Effector CD4-positive, alpha-beta T cell (primary cell): ENCODE data around the gene MINDY4.

Experiments
- DNase-seq: peaks from one replicate; pipeline ENCODE4 v3.0.0-alpha.2; 2020

MINDY4 gene

DNA sequence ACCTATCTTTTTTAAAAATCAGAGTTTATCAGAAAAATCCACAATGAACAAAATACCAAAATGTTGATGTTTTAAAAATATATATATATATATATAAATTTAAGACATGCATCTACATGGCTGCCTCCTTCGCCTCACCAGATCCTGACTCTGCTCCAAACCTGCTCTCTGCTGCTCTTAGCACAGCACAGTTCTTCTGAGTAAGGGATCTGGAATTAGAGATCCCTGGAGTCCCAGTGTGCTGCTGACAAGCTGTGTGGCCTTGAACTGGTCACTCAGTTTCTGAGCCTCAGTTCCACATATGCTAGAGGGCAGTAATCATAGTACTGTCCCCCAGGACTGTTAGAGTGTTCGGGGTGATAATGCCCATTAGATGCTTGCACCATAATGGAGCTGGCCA, 87.4 kb downstream of the MINDY4 start:
- DNase-seq = no peak

DNA sequence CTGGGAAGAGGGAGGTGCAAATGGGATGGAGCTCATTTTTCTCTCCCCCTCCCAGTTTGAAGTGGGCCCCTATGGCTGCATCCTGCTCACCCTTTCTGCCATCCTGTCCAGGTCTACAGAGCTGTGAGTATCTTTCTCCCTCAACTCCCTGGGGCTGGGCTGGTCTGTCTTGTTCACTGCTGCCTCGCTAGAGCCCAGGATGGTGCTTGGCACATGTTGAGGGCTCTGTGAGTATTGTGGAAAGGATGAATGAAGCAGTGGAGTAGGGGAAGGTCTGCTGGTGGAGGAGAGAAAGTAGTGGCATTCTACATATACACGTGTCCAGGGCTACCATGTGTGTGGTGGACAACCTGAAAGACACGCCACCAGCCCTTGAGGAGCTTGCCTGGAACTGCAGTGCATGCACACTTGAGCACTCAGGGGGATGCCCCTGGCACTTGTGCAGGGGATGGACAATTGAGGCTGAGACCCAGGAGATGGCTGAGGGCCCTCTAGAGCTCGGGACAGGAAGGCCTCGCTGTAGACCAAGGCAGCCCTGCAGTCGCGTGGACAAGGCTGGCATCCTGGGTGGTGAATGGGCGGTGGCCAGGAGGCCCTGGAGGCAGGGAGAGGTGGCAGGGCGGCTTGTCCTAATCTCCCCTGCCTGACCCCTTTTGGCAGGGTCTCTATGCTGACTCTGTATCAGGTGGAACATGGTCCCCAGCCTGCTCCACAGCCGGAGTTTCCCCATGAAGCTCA, 88.2 kb downstream of the MINDY4 start:
- DNase-seq = no peak

DNA sequence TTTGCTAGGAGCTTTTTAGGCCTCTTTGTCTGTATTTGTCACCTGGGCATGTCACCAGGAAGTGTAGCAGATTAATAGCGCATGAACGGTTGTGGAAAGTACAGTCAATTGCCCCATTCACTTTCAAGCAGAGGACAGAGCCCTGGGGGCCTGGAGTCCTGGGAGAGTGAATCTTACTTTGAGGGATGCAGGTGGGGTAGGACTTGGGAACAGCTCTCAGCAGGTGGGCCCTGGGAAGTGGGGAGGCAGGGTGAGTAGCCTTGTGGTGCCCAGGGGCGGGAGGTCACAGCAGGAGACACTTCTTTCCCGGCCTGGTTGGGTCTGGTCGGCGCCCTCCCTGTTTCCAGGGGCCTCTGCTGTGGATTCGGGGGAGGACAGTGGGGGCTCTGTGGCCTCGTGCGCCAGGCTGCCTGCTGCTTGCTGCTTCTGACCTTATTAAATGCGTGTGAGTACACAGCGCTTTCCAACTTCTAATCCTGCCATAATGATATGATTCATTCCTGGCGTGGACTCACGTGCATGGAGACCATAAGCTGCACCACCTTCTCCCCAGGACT, 88.8 kb downstream of the MINDY4 start:
- no peak for DNase-seq

- no peak for DNase-seq
Measured at GRCh38 chr7:30861612-30862011, 90.4 kb downstream of the MINDY4 start.

- DNase-seq = no peak
Measured at GRCh38 chr7:30862995-30863705, 91.9 kb downstream of the MINDY4 start.

DNA sequence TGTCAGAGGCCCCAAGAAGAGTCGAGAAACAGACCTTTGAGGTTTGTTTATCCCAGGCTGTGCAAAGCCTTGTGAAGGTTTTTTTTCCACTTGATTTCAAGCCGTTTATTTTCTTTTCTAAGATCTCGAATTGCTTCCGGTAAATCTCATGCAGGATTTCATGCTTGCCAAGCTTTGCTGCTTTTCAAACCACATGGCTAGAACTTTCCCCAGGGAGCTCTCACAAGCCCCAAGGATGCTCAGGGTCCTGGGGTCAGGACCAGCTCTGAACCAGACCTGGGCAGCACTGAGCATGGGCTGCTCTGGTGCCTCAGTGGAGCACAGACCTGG, 92.5 kb downstream of the MINDY4 start:
- no peak for DNase-seq

DNA sequence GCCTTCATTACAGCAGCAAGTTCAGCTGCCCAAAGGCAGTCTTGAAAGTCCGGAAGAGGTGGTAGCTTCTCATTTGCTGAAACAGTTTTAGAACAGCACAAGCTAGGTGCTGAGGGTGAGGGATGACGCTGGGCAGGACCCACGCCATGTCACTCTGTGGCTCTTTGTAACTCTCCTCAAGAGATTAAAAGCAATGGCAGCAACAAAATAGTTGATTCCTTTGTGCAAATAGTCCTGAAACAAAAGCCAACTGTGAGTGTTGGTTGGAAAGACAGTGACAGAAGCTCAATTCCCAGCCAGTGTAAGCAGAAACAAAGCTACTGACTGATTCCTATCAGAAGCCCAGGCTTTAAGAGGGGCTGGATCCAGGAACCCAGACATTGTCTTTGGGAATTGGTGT, 92.9 kb downstream of the MINDY4 start:
- DNase-seq = no peak

GRCh38 chr7:30865076-30865475, 93.9 kb downstream of the MINDY4 start:
- DNase-seq = no peak

DNA sequence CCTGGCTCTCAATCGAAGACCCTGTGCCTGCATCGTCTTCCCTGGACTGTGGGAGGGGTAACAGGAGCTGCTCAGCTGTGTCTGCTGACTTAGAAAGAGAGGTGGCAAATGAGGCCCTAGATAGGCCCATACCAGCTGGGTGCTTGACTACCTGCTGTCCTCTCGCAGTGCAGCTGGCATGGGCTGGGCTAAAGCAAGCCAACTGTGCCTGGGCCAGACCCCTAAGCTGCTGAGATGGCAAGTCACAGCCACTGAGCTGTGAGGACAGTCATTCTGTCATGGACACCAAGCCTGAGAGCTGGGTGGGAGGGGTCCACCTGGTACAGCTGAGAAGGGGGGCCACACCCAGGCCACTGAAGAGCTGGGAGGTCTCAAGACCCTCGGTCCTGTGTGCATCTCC, 94.6 kb downstream of the MINDY4 start:
- no peak for DNase-seq

DNA sequence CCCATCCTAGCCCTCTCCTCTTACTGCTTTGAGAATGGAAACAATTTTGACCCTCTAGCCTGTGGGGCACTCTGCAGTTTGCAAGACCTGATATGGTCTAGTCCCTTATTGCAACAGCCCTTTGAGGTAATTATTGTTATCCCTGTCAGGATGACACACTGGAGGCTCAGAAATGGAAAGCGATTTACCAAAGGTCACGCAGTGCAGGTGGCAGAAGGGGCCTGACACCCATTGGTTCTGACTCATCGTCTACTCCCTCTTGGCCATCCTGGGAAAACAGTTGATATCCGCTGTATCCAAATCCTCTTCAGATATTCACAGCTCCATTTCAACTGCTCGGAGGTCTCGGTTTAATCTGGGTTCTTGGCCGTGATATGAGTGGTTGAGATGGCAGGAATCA, 95.7 kb downstream of the MINDY4 start:
- DNase-seq = no peak

GRCh38 chr7:30867483-30867882, 96.3 kb downstream of the MINDY4 start:
- DNase-seq = no peak

- no peak for DNase-seq
Measured at GRCh38 chr7:30869794-30870611, 98.8 kb downstream of the MINDY4 start.

GRCh38 chr7:30870821-30871518, 99.8 kb downstream of the MINDY4 start:
- no peak for DNase-seq

DNA sequence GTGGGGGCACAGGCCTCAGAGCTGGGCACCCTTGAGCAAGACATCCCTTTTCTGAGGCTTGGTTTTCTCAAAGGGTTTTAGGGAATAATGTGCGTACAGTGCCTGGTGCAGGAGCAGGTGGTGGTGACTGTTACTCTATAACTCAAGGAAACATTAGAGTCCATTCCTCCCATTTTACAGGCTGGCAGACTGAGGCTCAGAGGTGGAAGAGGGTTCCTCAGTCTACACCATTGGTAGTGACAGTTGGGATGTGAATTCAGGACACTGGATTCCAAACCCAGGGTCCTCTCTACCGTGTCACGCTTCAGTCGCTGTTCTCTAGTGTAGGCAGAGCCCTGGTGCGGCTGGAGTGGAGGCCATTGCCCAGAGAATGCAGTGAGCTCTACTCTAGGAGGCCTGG, 100.4 kb downstream of the MINDY4 start:
- DNase-seq = no peak

DNA sequence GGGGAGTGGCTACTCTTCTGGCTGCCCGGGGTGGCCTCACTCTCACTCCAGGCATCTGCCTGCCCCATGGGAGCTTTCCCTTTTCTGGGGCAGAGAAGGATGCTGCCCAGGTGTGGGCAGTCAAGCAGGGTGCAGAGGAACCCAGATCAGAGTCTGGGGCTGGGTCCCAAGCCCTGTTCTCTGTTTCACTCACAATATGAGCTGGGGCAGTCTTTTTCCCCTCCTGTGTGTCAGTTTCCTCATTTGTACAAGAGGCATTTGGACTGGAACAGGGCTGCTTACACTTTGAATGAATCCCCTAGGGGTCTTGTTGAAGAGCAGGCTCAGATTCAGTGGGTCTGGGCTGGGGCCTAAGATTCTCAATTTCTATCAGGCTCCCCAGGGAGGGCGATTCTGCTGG, 102.0 kb downstream of the MINDY4 start:
- no peak for DNase-seq

DNA sequence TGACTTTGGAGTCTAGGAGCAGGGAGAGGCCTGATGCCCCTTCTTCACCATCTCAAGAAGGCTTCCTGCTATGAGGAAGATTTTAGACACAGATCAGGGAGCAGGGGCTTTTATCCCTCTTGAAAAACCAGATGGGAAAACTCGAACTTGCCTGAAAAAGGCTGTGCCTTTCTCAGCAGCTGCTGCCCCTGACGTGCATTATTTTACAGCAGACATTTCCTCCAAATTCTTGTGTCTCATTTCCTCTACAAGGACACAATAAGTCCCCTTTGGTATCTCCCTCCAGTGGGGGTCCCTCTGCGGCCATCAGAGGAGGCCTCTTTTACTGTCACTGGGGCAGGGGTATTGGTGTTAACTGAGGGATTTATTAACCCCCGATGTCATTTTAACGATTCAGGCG, 102.4 kb downstream of the MINDY4 start:
- DNase-seq = no peak

- DNase-seq = no peak
Measured at GRCh38 chr7:30874656-30875302, 103.6 kb downstream of the MINDY4 start.

GRCh38 chr7:30877015-30877769, 106.0 kb downstream of the MINDY4 start:
- no peak for DNase-seq

DNA sequence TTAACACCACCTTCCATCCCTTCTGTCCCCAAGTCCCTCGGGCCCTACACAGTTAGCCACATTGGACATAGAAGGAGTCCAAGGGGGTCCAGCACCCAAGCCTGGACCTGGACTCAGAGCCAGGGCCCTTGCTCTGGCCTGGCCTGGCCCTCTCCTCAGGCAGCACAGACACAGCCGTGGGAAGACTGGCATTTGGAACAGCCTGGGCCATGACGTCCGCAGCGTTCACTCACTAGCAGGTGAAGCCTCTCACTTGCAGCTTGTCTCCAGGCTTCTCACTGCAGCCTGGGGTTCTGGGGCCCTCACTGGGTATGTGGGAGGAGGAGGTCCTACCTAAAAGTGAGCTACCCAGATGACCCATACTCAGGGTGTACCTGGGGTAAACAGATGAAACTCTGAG, 106.8 kb downstream of the MINDY4 start:
- no peak for DNase-seq

- no peak for DNase-seq
Measured at GRCh38 chr7:30879139-30880124, 108.2 kb downstream of the MINDY4 start.
